NK-92 (cell line): Measurements from ENCODE around the gene MEDAG.

Experiments used
- DNase-seq: peaks from one replicate; lab custom pipeline; 2025; ENCODE audit not compliant: unreplicated experiment; lab: John Stamatoyannopoulos, UW

Gene MEDAG

DNA sequence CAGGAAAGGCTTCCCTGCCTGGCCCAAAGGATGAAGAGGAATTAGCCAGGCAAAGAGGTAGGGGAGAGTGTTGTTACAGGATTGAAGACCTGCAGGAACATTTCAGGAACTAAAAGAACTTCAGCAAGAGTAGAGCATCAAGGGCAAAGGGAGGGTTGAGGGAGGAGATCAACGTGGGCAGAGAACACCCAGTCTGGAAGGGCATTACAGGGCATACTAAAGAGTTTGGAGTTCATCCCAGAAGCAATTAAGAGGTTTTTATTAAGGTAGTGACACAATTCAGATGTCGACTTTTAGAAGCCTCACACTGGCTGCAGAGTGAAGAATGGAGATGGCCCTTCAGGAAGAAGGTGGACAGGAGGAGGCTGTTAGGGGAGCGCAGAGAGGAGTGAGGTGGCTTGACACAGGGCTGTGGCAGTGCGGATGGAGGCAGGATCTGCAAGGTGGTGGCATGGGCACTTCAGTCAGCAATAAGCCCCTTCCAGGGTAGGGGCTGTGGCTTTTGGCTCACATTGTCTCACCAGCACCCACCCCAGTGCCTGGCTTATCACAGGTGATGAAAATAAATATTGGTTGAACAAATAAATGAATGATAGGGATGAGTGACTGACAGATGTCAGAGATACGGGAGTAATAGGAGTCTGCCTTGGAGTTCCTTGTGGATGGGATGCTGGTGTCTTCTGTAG lies 51.3 kb downstream of the MEDAG start:
- DNase-seq = no peak

DNA sequence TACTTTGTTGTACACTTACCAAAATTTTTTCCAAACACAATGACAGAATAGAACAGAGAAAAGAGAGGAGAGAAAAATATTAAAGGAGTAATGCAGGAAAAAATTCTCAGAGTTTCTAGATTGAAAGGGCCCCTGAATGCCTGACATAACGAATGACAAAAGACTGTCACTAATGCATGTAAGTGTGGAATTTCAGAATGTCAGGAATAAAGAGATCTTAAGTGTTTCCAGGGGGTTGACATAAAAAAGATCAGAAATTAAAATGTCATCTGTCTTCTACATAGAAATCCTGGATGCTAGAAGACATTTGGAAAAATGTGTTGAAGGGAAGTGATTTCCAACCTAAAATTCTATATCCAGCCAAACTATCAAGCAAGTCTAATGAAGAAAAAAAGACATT lies 53.6 kb downstream of the MEDAG start:
- no peak for DNase-seq

DNA sequence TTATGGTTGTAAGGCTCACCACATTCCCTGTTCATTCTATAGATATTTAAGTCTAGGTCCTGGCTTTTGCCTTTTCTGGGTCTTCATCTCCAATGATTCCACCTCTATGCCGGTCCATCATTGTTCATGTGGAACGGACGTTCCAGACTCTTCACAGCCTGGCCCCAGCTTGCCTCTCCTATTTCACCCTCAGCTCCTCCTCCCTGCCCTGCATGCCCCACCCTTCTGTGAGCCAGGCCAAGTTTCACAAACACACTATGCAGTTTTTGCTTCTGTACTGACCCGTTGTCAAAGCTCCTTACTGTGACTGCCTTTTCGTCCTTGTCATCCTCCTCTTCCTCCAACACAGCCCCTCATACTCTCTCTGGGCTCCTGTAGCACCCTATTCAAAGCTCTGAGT lies 57.7 kb downstream of the MEDAG start:
- DNase-seq = no peak

DNA sequence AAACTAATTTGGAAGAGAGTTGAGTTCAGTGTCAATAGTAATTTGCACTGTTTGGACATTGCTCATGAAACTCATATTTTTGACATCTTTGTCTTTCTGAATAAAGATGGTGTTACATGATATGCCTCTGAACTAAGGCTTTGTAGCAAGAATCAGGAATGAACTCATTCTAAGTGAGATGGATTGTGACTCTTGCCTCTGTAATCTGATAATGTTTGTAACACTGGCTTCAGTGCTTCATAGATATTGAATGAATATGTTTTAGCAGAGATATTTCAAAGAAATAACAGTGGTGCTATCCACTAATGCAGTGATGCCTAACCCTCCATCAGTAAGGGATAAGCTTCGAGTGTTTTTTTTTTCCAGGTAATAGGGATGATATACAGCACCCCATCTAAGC lies 59.3 kb downstream of the MEDAG start:
- no peak for DNase-seq

DNA sequence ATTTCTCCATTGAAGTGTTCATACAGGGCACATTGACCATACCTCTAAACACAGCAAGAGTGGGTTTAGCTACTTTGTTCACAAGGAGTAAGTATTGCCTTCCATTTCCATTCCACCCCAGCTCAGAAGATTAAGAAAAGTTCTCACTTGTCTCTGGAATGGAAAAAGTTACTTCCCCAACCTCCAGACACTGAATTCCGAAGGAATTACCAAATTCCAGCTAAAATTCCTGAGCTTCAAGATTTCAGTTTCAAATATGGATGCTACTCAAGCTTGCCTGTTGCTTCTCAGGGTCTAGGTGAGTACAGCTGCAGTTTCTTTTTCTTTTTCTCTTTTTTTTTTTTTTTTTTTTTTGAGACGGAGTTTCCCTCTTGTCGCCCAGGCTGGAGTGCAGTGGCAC lies 60.0 kb downstream of the MEDAG start:
- no peak for DNase-seq

DNA sequence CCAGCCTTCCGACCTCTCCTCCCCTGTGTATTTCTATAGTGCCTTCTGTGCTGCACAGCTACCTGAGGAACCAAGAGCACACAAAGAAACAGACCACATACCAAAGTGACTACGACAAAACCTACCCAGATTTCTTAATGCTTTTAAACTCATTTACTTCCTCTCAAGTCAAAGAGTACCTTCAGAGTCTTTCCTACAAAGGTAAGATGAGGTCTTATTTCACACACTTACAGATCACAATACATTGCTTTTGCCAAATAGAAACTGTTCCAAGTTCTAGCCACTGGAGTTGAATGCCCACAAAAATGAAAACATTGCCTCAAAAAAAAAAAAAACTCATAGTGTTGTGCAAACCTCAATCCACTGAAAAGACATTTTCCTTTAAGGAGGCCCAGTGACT lies 62.8 kb downstream of the MEDAG start:
- no peak for DNase-seq

DNA sequence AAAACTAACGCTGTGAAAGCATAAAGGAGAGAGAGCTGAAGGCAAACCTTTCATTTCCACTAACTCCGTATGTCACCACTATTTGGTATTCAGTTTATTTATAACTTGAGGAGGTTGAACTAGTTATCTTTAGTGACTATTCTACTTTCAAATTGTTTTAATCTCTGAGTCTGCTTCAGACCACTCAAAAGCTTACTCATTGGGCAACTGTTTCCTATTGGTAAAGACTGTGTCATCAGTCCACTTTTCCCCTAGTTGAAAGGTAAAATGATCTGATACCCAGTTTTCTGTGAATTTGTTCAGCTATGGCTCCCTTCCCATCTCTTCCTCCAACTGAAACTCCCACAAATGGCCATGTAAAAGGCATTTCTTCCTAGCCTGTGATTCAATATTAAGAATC lies 65.5 kb downstream of the MEDAG start:
- no peak for DNase-seq

DNA sequence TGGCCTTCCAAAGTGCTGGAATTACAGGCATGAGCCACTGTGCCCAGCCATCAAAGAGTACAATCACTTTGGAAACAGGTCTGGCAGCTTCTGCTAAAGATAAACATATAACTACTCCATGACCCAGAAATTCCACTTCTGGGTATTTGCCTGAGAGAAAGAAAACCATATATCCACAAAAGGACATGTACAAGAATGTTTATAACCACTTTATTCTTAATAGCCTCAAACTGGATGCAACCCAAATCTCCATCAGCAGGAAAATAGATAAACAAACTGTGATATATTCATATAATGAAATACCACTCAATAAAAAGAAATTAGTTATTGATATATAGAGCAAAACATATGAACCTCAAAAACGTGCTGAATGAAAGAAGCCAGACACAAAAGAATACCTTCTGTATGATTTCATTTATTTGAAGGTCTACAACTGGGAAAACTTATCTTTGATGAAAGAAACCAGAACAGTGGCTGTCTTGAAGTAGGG lies 66.9 kb downstream of the MEDAG start:
- DNase-seq = no peak

DNA sequence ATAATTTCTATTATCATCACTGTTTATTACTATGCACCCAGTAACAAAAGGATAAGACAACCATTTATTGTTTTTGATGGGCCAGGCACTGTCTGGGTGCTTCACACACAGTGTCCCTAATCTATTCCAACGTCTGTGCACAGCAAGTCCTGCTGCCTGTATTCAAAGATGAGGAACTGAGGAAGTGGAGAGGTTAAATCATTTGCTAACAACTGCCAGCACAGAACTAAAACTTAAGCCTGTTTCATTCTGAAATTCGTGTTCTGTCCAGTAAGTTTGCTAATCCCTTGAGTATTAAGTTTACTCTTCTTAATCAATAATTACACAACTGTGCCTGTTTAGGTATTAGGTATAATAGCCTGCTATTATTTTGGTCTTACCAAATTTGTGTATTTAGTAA lies 68.3 kb downstream of the MEDAG start:
- no peak for DNase-seq
